Measurements from ENCODE around the gene RIC8B.

The RIC8B gene

DNA sequence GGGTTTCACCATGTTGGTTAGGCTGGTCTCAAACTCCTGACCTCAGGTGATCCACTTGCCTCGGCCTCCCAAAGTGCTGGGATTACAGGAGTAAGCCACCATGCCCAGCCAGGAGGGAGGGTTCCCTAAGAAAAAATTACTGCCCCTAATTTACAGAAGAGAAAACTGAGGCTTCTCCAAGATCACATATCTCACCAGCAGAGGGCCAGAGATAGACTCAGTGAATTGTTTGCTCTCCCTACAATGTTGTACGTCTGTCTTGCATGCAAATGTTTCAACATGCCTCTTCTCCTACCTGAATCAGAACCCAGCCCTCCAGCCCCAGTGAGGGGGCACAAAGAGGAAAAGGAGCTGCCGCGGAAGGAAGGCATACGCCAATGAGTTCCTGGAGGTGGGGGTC, 132.9 kb downstream of the RIC8B start:
- Histone ChIP-seq H3K27me3 (ENCODE audit: insufficient read depth, low read length) (no peaks in the 10 kb centered on the region), H3F3A (ENCODE audit: insufficient read depth, low read length) (no peaks in the 10 kb centered on the region), H3K27ac (ENCODE audit: low read depth, low read length, poor library complexity, severe bottlenecking) (no peak overlapping the region), H3K9me3 (ENCODE audit: low read length) (no peaks in the 10 kb centered on the region), H3K4me3 (ENCODE audit: low read depth, low read length, poor library complexity, severe bottlenecking) (no peak overlapping the region), H3K9me2 (ENCODE audit: low read depth, low read length) (no peaks in the 10 kb centered on the region), H3K9ac (ENCODE audit: low read length) (no peak overlapping the region), H3K79me2 (ENCODE audit: insufficient read depth, low read length) (no peaks in the 10 kb centered on the region), H2AFZ (ENCODE audit: low read length) (no peak overlapping the region), H3K36me3 (ENCODE audit: insufficient read depth, low read length) (no peaks in the 10 kb centered on the region), H4K20me1 (ENCODE audit: insufficient read depth, low read length) (no peaks in the 10 kb centered on the region), H3K4me2 (ENCODE audit: low read length) (no peak overlapping the region), H3K4me1 (ENCODE audit: insufficient read depth, low read length, severe bottlenecking) (peaks cover 4% of the 10 kb centered on the region)
- TF ChIP-seq, protein P1, sequence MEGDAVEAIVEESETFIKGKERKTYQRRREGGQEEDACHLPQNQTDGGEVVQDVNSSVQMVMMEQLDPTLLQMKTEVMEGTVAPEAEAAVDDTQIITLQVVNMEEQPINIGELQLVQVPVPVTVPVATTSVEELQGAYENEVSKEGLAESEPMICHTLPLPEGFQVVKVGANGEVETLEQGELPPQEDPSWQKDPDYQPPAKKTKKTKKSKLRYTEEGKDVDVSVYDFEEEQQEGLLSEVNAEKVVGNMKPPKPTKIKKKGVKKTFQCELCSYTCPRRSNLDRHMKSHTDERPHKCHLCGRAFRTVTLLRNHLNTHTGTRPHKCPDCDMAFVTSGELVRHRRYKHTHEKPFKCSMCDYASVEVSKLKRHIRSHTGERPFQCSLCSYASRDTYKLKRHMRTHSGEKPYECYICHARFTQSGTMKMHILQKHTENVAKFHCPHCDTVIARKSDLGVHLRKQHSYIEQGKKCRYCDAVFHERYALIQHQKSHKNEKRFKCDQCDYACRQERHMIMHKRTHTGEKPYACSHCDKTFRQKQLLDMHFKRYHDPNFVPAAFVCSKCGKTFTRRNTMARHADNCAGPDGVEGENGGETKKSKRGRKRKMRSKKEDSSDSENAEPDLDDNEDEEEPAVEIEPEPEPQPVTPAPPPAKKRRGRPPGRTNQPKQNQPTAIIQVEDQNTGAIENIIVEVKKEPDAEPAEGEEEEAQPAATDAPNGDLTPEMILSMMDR (IDR thresholded peaks at IDR 0.05; ENCODE audit: low read length): peak; percentile 33; the same call in 1 of the 2 replicates
- no peak for TF ChIP-seq EZH2 (IDR thresholded peaks at IDR 0.05; ENCODE audit: borderline replicate concordance, low read length)

DNA sequence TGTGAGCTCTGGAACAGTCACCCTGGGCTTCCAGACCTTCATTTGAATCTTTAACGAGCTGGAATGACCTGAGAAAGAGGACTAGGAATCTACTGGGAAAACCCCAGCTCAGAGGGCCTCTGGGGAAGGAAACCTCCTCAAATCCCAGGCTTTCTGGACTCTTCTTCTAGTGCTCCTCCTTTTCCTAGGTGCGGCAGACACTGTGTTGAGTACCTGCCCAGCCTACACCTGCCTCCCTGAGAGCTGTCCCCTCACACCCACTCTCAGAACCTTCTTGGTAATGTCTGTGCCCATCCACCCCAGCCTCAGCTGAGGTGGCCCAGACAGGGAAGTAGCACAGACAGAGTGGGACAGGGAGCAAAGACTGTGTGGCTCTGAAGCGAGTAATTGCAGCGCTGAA, 133.4 kb downstream of the RIC8B start:
- Histone ChIP-seq H3K9me2 (ENCODE audit: low read depth, low read length) (no peaks in the 10 kb centered on the region), H3K9ac (ENCODE audit: low read length) (no peak overlapping the region), H3K4me1 (ENCODE audit: insufficient read depth, low read length, severe bottlenecking) (peaks cover 4% of the 10 kb centered on the region), H3K27me3 (ENCODE audit: insufficient read depth, low read length) (no peaks in the 10 kb centered on the region), H3K27ac (ENCODE audit: low read depth, low read length, poor library complexity, severe bottlenecking) (no peak overlapping the region), H4K20me1 (ENCODE audit: insufficient read depth, low read length) (no peaks in the 10 kb centered on the region), H3F3A (ENCODE audit: insufficient read depth, low read length) (no peaks in the 10 kb centered on the region), H3K79me2 (ENCODE audit: insufficient read depth, low read length) (no peaks in the 10 kb centered on the region), H3K4me2 (ENCODE audit: low read length) (no peak overlapping the region), H3K9me3 (ENCODE audit: low read length) (no peaks in the 10 kb centered on the region), H3K4me3 (ENCODE audit: low read depth, low read length, poor library complexity, severe bottlenecking) (no peak overlapping the region), H3K36me3 (ENCODE audit: insufficient read depth, low read length) (no peaks in the 10 kb centered on the region), H2AFZ (ENCODE audit: low read length) (no peak overlapping the region)
- no peak for TF ChIP-seq EZH2 (IDR thresholded peaks at IDR 0.05; ENCODE audit: borderline replicate concordance, low read length)
- TF ChIP-seq, protein P1 (IDR thresholded peaks at IDR 0.05; ENCODE audit: low read length): no peak

DNA sequence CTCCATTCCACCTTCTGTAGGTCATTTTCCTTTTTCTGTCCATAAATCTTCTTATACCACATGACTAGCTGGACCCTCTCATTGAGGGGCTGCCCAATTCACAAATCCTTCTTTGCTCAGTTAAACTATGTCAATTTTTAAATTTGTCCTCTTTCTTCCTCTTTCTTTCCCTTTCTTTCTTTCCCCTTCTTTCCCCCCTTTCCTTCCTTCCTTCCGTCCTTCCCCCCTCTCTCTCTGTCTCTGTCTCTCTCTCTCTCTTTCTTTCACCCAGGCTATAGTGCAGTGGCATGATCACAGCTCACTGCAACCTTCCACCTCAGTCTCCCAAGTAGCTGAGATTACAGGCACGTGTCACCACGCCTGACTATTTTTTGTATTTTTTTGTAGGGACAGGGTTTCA, 134.1 kb downstream of the RIC8B start:
- no peaks in the 10 kb centered on the region for H4K20me1 ChIP-seq (ENCODE audit: insufficient read depth, low read length)

More for the DNA sequence above, 134.1 kb downstream of the RIC8B start:
- H3K27ac ChIP-seq (ENCODE audit: low read depth, low read length, poor library complexity, severe bottlenecking): no peak overlapping the region
- no peaks in the 10 kb centered on the region for H3F3A ChIP-seq (ENCODE audit: insufficient read depth, low read length)
- H3K4me2 ChIP-seq (ENCODE audit: low read length): no peak overlapping the region
- no peak overlapping the region for H3K4me3 ChIP-seq (ENCODE audit: low read depth, low read length, poor library complexity, severe bottlenecking)
- H3K4me1 ChIP-seq (ENCODE audit: insufficient read depth, low read length, severe bottlenecking): peaks cover 4% of the 10 kb centered on the region
- H3K36me3 ChIP-seq (ENCODE audit: insufficient read depth, low read length): no peaks in the 10 kb centered on the region
- no peaks in the 10 kb centered on the region for H3K79me2 ChIP-seq (ENCODE audit: insufficient read depth, low read length)
- no peaks in the 10 kb centered on the region for H3K9me2 ChIP-seq (ENCODE audit: low read depth, low read length)
- TF ChIP-seq, protein P1 (IDR thresholded peaks at IDR 0.05; ENCODE audit: low read length): no peak
- TF ChIP-seq EZH2 (IDR thresholded peaks at IDR 0.05; ENCODE audit: borderline replicate concordance, low read length): no peak
- no peak overlapping the region for H2AFZ ChIP-seq (ENCODE audit: low read length)
- no peaks in the 10 kb centered on the region for H3K9me3 ChIP-seq (ENCODE audit: low read length)
- H3K9ac ChIP-seq (ENCODE audit: low read length): no peak overlapping the region
- H3K27me3 ChIP-seq (ENCODE audit: insufficient read depth, low read length): no peaks in the 10 kb centered on the region
